HG03521 (cell line): Measurements from ENCODE around the gene CD300E.
"Not testable (repeated sequence)": the region's sequence is repeated elsewhere in the genome, so short reads cannot be mapped to it uniquely, and the experiment has no call there.

Source experiments
- ATAC-seq: cut with Tn5 transposase; IDR thresholded peaks from one replicate; pipeline ENCODE4 v1.9.1; 2021; ENCODE audit warnings: mild to moderate bottlenecking, moderate library complexity; ENCODE audit not compliant: unreplicated experiment

The CD300E gene

GRCh38 chr17:74601944-74602572 lies 21.5 kb downstream of the CD300E start:
- no peak for ATAC-seq

- ATAC-seq: no peak
Measured at GRCh38 chr17:74599448-74599939, 24.0 kb downstream of the CD300E start.

DNA sequence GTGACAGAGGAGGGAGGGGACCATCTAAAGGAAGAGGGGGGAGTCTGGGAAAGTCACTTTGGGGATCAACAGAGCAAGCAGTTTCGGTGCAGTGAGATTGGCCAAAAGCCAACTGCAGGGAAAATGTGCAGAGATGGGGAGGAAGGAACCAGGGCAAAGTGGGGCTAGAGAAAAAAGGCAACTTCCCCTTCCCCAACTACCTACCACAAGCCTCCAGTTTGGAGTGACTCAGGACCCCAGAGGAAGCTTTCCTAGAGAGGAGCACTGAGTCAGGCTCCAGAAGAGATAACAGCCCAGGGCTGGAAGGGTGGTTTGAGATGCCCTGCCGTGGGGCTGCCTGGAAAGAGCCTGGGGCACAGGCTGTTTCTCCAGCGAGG lies 24.5 kb downstream of the CD300E start:
- no peak for ATAC-seq

DNA sequence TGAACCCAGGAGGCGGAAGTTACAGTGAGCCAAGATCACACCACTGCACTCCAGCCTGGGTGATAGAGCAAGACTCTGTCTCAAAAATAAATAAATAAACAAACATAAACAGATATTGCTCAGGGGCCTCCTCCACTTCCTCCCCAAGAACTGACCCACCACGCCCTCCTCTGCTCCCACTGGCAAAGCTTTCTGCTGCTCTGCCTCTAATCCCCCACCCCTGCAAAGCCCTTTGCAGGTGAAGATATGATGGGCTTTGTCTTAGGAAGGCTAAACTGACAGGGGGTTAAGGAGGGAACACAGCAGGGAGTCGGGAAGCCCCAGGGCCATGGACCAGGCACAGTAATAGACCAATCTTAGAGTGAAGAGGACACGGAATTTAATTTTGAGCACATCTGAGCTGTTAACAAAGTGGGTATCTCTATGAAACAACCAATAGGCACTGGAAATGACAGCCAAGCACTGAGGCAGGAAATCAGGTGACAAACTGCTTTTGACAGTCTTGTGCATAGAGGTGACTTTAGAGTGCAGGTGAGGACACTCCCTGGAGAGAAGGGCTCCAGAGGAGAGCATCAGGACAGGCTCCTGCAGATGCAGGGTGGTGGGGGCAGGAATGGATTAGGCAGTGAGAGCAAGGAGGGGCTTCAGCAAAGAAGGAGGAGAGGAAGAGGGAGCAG lies 25.1 kb downstream of the CD300E start:
- no peak for ATAC-seq

DNA sequence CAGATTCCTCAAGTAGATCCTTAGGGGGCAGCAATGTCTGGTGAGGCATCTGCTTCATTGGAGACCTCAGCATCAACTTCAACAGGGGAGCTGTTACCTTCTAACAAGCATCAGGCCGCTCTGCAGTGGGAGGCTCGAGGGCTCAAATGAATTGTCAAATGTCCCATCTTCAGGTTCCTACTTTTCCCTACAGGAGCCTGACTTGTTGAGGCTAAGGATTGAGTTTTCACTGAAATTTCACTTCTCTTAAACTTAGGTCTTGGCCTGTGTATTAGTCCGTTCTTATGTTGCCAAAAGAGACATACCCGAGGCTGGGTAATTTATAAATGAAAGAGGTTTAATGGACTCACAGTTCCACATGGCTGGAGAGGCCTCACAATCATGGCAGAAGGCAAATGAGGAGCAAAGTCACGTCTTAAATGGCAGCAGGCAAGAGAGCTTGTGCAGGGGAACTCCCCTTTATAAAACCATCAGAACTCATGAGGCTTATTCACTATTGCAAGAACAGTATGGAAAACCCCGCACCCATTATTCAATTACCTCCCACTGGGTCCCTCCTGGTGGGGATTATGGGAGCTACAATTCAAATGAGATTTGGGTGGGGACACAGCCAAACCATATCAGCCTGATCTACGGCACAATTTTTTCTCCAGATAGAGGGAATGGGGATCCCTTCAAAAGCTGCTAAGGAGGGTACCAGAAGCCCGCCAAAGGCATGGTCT lies 26.3 kb downstream of the CD300E start:
- no peak for ATAC-seq

DNA sequence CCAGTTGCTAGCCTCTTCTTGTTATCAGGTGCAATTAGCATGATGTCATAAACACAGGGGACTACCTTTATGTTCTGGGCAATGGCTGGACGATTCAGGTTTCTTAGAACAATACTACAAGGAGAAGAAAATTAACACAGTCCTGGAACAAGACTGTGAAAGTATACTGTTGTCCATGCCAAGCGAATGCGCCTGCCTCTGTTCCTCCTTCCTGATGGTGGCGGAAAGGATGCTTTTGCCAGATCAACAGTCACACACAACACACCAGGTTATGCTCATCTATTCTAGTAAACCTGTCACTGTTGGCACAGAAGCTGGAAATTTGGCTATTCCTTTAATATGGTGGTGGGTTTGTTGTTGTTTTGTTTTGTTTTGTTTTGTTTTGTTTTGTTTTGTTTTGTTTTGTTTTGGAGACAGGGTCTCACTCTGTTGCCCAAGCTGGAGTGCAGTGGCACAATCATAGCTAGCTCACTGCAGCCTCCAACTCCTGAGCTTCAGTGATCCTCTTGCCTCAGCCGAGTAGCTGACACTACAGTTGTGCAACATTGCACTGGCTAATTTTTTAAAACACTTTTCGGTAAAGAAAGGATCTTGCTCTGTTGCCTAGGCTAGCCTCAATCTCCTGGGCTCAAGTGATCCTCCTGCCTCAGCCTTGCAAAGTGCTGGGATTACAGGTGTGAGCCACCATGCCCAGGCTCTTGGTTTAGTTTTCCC lies 28.3 kb downstream of the CD300E start:
- no peak for ATAC-seq

GRCh38 chr17:74592087-74592990 lies 31.2 kb downstream of the CD300E start, which contains the start of gene CD300LD:
TSS of gene CD300LD (minus strand) at chr17:74592283. CDS start at chr17:74592202, 81 bp downstream.
- no peak for ATAC-seq

DNA sequence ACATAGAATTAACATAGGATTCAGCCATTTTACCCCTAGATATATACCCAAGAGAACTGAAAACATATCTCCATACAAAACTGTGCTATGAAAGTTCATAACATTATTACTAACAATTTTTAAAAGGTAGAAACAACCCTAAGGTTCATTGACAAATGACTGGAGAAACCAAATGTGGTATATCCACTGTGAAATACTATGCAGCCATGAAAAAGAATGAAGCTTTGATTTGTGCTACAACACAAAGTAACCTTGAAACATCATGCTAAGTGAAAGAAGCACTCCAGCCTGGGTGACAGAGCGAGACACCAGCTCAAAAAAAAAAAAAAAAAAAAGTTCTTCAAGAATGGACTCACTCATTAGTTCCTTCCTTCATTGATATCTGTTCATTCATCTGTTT lies 32.0 kb downstream of the CD300E start:
- no peak for ATAC-seq

- ATAC-seq: no peak
Measured at GRCh38 chr17:74585711-74586110, 37.8 kb downstream of the CD300E start.

DNA sequence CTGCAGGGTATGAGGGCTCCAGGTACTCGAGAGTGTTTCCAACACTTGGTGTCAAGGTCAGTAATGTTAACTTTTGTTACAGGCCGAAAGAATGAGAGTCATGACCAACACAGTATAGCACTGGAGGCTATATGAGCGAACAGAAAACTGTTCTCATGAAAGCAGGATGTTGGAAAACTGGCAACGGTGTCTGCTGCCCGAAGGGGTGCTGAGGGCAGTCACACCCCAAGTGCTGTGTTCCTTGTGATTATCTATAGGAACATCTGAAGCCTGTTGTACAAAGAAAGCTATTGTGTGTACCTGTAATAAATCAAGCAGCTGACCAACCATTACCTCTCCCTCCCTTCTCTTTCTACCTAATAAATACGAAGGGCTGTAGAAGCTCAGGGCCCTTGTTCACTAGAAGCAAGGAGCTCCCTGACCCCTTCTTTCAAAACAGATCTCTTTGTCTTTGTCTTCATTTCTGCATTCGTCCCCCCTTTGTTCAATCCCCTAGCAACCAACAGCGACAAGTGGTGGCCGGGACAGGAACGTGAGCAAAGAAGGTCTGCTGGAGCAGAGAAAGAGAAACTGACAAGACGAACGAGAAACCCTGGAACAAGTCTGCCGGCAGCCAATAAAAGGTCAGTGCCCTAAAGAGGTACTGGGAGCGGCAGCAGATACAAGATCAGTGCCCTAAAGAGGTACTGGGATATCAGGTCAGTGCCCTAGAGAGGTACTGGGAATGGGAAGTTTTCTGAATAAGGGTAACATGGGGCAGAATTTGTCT lies 39.1 kb downstream of the CD300E start:
- no peak for ATAC-seq

DNA sequence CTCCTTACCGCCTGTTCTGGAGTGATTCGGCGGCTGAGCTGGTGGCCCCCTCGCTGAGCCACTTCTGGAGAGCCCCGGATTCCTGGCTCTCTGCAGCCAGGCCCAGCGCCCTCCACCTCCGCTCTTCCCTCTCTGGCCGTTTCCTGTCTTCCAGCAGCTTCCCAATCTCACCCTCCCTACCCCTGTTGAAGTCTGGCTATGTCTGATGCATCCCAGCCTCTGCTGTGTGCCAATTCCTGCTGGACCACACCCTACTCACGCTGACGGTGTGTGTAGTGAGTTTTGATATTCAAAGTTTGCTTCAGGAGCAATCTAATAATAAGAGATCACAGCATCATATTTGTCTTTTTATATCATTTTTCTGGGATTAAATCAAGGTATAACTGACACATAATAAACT lies 40.9 kb downstream of the CD300E start:
- no peak for ATAC-seq

GRCh38 chr17:74579900-74580299 lies 43.6 kb downstream of the CD300E start:
- ATAC-seq: no peak

DNA sequence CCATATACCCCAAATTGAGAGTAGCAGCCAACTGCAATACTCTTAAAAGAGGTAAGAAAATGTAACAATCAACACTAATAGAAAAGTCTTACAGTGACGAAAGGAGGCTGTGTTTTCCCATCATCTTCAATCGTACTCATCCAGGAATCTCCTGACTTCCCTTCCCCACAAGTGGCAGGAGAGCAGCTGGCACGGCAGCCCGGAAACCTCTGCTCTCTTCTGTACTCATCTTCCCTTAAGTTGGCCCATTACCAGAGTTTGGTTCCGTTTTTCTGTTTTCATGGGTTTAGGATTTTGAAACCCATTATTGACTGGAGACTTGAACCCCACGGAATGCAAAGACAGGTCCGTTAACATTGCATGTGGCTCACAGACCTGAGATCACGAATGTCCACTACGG lies 44.6 kb downstream of the CD300E start:
- ATAC-seq: no peak

DNA sequence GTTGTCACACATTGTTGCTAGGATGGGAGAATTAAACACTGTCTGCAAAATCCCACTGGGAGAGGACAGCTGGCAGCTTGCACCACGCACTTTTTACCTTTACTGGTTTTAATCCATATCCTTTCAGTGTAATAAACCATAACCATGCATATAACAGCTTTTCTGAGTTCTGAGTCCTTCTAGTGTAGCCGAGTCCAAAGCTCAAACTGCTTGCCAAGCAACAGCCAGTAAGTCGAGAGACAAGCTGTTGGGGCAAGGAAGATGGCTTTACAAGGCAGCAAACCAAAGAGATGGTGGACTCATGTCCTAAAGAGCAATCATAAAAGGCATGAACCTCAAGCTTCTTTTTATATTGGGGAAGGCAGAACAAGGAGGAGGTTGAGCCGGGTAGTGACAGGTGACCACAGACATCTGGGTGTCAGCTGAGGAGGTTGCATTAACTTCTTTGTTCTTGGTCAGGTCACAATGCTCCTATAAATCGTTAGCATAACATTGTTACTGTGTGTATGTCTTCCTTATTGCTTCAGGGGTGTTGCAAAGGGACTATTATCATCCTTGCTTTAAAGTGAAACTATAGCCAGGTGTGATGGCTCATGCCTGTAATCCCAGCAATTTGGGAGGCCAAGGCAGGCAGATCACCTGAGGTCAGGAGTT lies 48.9 kb downstream of the CD300E start:
- no peak for ATAC-seq

- not testable (repeated sequence) for ATAC-seq
Measured at GRCh38 chr17:74573635-74574034, 49.9 kb downstream of the CD300E start.

DNA sequence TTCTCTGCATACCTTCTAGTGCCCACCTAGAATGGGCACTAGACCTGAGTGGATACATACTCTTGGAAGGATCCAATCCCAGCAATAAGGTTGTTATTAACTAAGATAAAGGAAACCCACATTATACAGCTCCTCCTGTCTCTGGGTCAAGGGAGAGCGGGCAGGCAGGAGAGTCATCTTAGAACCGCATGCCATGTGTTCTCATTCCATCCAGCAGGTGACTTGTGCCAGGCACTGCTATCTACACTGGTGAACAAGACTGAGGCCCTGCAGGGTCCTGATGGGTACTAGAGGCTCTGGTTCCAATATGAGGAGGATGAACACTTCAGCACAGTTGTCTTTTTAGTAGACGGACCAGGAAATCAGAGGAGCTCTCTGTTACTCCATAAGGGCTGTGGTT lies 50.4 kb downstream of the CD300E start:
- ATAC-seq: no peak

- no peak for ATAC-seq
Measured at GRCh38 chr17:74571621-74572270, 51.8 kb downstream of the CD300E start.
